Loucy (cell line): Measurements from ENCODE around the gene KSR1.
"Not testable (repeated sequence)": the region's sequence is repeated elsewhere in the genome, so short reads cannot be mapped to it uniquely, and the experiment has no call there.

Source experiments
- H2AFZ ChIP-seq: fragments of 200-600 bp; sonication (generic); 2 replicates; pipeline ENCODE4 v1.6.0; 2016; ENCODE audit warnings: antibody characterized with exemption, mild to moderate bottlenecking, low read length, moderate library complexity
- H3F3A ChIP-seq: fragments of 200-600 bp; 2 replicates; pipeline ENCODE4 v1.6.0; 2016; ENCODE audit warnings: antibody characterized with exemption, low read depth, mild to moderate bottlenecking
- H3K27me3 ChIP-seq: fragments of 200-600 bp; sonication (generic); 2 replicates; pipeline ENCODE4 v1.6.1; 2014; ENCODE audit warnings: low read length, mild to moderate bottlenecking; ENCODE audit not compliant: insufficient read depth, poor library complexity, severe bottlenecking
- H3K36me3 ChIP-seq: fragments of 200-600 bp; sonication (generic); 2 replicates; pipeline ENCODE4 v1.6.1; 2016; ENCODE audit warnings: low read length; ENCODE audit not compliant: insufficient read depth
- H3K4me1 ChIP-seq: fragments of 200-600 bp; sonication (generic); 2 replicates; pipeline ENCODE4 v1.5.1; 2014; ENCODE audit warnings: low read length, mild to moderate bottlenecking; ENCODE audit not compliant: insufficient read depth, poor library complexity, severe bottlenecking
- H3K4me2 ChIP-seq: fragments of 200-600 bp; sonication (generic); 2 replicates; pipeline ENCODE4 v1.6.0; 2014; ENCODE audit warnings: antibody characterized with exemption, low read length, low read depth, mild to moderate bottlenecking; ENCODE audit not compliant: poor library complexity, severe bottlenecking
- H3K4me3 ChIP-seq: fragments of 200-600 bp; sonication (generic); 2 replicates; pipeline ENCODE4 v1.5.1; 2014; ENCODE audit warnings: low read length, mild to moderate bottlenecking, mixed read lengths; ENCODE audit not compliant: poor library complexity, severe bottlenecking
- H3K79me2 ChIP-seq: fragments of 200-600 bp; sonication (generic); 2 replicates; pipeline ENCODE4 v1.6.1; 2014; ENCODE audit warnings: low read length; ENCODE audit not compliant: insufficient read depth
- H3K9ac ChIP-seq: fragments of 200-600 bp; sonication (generic); 2 replicates; pipeline ENCODE4 v1.6.0; 2014; ENCODE audit warnings: mild to moderate bottlenecking, low read depth, low read length, moderate library complexity; ENCODE audit not compliant: poor library complexity, severe bottlenecking
- H3K9me2 ChIP-seq: fragments of 200-600 bp; sonication (generic); replicated peaks from 2 replicates; pipeline ENCODE4 v1.6.1; 2016; ENCODE audit warnings: low read depth, low read length, mixed read lengths
- H3K9me3 ChIP-seq: fragments of 200-600 bp; sonication (generic); 2 replicates; pipeline ENCODE4 v1.6.1; 2014; ENCODE audit warnings: mild to moderate bottlenecking, antibody characterized with exemption, low read length, low read depth; ENCODE audit not compliant: insufficient read depth
- H4K20me1 ChIP-seq: fragments of 200-600 bp; sonication (generic); 2 replicates; pipeline ENCODE4 v1.6.0; 2014; ENCODE audit warnings: antibody characterized with exemption, low read length, mild to moderate bottlenecking; ENCODE audit not compliant: insufficient read depth, poor library complexity, severe bottlenecking
- CTCF ChIP-seq: fragments of 200-600 bp; sonication (generic); conservative IDR thresholded peaks from 2 replicates; pipeline ENCODE4 v1.5.1; 2014; ENCODE audit warnings: mild to moderate bottlenecking, antibody characterized with exemption, low read length
- EZH2phosphoT487 ChIP-seq: fragments of 200-600 bp; IDR thresholded peaks from 2 replicates; pipeline ENCODE4 v1.6.1; 2018; ENCODE audit warnings: antibody characterized with exemption, mild to moderate bottlenecking, moderate library complexity, borderline replicate concordance

The KSR1 gene

GRCh38 chr17:27464431-27464830, 8.2 kb downstream of the KSR1 start:
- no peak overlapping the region for H2AFZ ChIP-seq
- peaks cover 69% of the 10 kb centered on the region for H3K4me1 ChIP-seq
- peaks cover 4% of the 10 kb centered on the region; the same call in 1 of the 2 replicates for H3F3A ChIP-seq
- H3K9me2 ChIP-seq, result no peaks in the 10 kb centered on the region
- no peaks in the 10 kb centered on the region for H3K27me3 ChIP-seq
- peaks cover 4% of the 10 kb centered on the region for H4K20me1 ChIP-seq
- H3K36me3 ChIP-seq, result no peaks in the 10 kb centered on the region
- H3K9ac ChIP-seq, result no peak overlapping the region
- H3K4me2 ChIP-seq, result peak overlapping the region; percentile 97
- H3K9me3 ChIP-seq, result no peaks in the 10 kb centered on the region
- H3K4me3 ChIP-seq, result no peak overlapping the region
- peaks cover 87% of the 10 kb centered on the region for H3K79me2 ChIP-seq
- no peak for TF ChIP-seq EZH2phosphoT487
- TF ChIP-seq CTCF, result no peak

- H3K27me3 ChIP-seq, H3K36me3 ChIP-seq, H3F3A ChIP-seq, H4K20me1 ChIP-seq, H3K9me3 ChIP-seq, H2AFZ ChIP-seq, H3K9me2 ChIP-seq: not testable (repeated sequence)
- Histone ChIP-seq H3K4me1 (peaks cover 54% of the 10 kb centered on the region), H3K4me2 (peak overlapping the region; percentile 76), H3K9ac (peak overlapping the region; percentile 62), H3K4me3 (peak overlapping the region; percentile 60), H3K79me2 (peaks cover 82% of the 10 kb centered on the region)
Observed at GRCh38 chr17:27465875-27466274, 9.6 kb downstream of the KSR1 start.

GRCh38 chr17:27466376-27466742, 10.1 kb downstream of the KSR1 start:
- TF ChIP-seq EZH2phosphoT487, result no peak
- TF ChIP-seq CTCF, result no peak
- Histone ChIP-seq H3F3A (peaks cover 4% of the 10 kb centered on the region; the same call in 1 of the 2 replicates), H3K79me2 (peaks cover 82% of the 10 kb centered on the region), H3K36me3 (no peaks in the 10 kb centered on the region), H3K4me3 (peak overlapping the region; percentile 60), H3K9me2 (no peaks in the 10 kb centered on the region), H2AFZ (0 out of 2 replicates have a peak overlapping the region, but pooled peaks have one; percentile 39), H3K27me3 (no peaks in the 10 kb centered on the region), H3K9me3 (no peaks in the 10 kb centered on the region), H3K9ac (peak overlapping the region; percentile 62), H4K20me1 (no peaks in the 10 kb centered on the region), H3K4me2 (peak overlapping the region; percentile 76), H3K4me1 (peaks cover 55% of the 10 kb centered on the region)

GRCh38 chr17:27466743-27467375, 10.6 kb downstream of the KSR1 start:
- peaks cover 55% of the 10 kb centered on the region for H3K4me1 ChIP-seq
- H3K4me3 ChIP-seq, result peak overlapping the region; percentile 60

More at GRCh38 chr17:27466743-27467375, 10.6 kb downstream of the KSR1 start:
- Histone ChIP-seq H3K4me2 (peak overlapping the region; percentile 76), H3F3A (peaks cover 4% of the 10 kb centered on the region; the same call in 1 of the 2 replicates), H3K36me3 (no peaks in the 10 kb centered on the region), H2AFZ (no peak overlapping the region), H3K79me2 (peaks cover 82% of the 10 kb centered on the region), H3K9me2 (no peaks in the 10 kb centered on the region), H3K9ac (peak overlapping the region; percentile 62), H4K20me1 (no peaks in the 10 kb centered on the region), H3K9me3 (no peaks in the 10 kb centered on the region), H3K27me3 (no peaks in the 10 kb centered on the region)
- TF ChIP-seq CTCF, result no peak
- TF ChIP-seq EZH2phosphoT487, result no peak
